HL-60 (cell line): ENCODE measurements around the gene OR6C76.

Experiments used
- DNase-seq, 2 experiments: peaks; one replicate each; pipeline ENCODE4 v3.0.0-alpha.2; 2010 to 2020; ENCODE audit warnings: low read depth in 1 of 2, low spot score in 1 of 2
- H3K27ac ChIP-seq: fragments of 250-450 bp; sonication (Bioruptor Pico); replicated peaks from 2 replicates; pipeline ENCODE4 v1.5.1; 2020; ENCODE audit warnings: mild to moderate bottlenecking, moderate library complexity
- H3K27me3 ChIP-seq: fragments of 250-450 bp; sonication (Bioruptor Pico); 2 replicates; pipeline ENCODE4 v1.5.1; 2021; ENCODE audit warnings: mild to moderate bottlenecking, moderate library complexity; ENCODE audit not compliant: insufficient read depth, poor library complexity, severe bottlenecking
- H3K4me3 ChIP-seq: replicated peaks from 2 replicates; pipeline ENCODE4 v1.5.1; 2011; ENCODE audit warnings: mild to moderate bottlenecking, control low read depth, low read length; ENCODE audit not compliant: insufficient read depth
- GABPA ChIP-seq: IDR thresholded peaks from 2 replicates; pipeline ENCODE4 v1.6.1; 2012; ENCODE audit warnings: low read depth
- POLR2AphosphoS5 ChIP-seq: IDR thresholded peaks from 2 replicates; pipeline ENCODE4 v1.6.1; 2012; ENCODE audit warnings: low read depth
- SPI1 ChIP-seq: IDR thresholded peaks from 2 replicates; pipeline ENCODE4 v1.6.1; 2012; ENCODE audit warnings: low read depth, mild to moderate bottlenecking, borderline replicate concordance
- long read RNA-seq: library from polyadenylated mRNA; unstranded; transcript quantifications from one replicate; pipeline ENCODE4 v2.0.0, GENCODE V29; 2020
- TF ChIP-seq, protein P1 (sequence below): IDR thresholded peaks from one replicate; pipeline ENCODE4 v1.5.1; 2011; ENCODE audit warnings: low read length, control low read depth, inconsistent platforms; ENCODE audit not compliant: insufficient read depth
- TF ChIP-seq, protein P2 (sequence below): IDR thresholded peaks from 2 replicates; pipeline ENCODE4 v1.6.1; 2012; ENCODE audit warnings: low read depth; ENCODE audit not compliant: insufficient replicate concordance

Gene OR6C76
- long read RNA-seq, result 0 reads

DNA sequence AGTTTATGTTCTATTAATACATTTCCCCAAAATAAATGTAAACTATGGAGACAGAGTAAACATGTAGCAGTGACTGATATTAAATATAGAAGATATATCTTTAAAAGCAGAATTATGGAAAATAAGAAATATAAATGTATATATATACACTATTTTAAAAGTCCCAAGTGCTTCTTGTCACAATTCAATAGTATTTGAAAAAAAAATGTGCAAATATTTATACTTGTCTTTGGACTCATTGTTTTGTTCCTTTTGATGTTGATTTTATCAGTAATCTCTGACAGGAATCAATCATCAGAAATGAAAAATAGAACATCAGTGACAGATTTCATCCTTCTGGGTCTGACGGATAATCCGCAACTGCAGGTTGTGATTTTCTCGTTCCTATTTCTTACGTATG is at the start of gene OR6C76:
Gene OR6C76, plus strand, starts transcription at position 301 of the 400 bp plus-strand sequence. Its CDS starts 0 bp downstream, at position 301.
- TF ChIP-seq, protein P1, sequence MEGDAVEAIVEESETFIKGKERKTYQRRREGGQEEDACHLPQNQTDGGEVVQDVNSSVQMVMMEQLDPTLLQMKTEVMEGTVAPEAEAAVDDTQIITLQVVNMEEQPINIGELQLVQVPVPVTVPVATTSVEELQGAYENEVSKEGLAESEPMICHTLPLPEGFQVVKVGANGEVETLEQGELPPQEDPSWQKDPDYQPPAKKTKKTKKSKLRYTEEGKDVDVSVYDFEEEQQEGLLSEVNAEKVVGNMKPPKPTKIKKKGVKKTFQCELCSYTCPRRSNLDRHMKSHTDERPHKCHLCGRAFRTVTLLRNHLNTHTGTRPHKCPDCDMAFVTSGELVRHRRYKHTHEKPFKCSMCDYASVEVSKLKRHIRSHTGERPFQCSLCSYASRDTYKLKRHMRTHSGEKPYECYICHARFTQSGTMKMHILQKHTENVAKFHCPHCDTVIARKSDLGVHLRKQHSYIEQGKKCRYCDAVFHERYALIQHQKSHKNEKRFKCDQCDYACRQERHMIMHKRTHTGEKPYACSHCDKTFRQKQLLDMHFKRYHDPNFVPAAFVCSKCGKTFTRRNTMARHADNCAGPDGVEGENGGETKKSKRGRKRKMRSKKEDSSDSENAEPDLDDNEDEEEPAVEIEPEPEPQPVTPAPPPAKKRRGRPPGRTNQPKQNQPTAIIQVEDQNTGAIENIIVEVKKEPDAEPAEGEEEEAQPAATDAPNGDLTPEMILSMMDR, result no peak
- TF ChIP-seq SPI1 (no peak), POLR2AphosphoS5 (no peak), GABPA (no peak)
- TF ChIP-seq, protein P2, sequence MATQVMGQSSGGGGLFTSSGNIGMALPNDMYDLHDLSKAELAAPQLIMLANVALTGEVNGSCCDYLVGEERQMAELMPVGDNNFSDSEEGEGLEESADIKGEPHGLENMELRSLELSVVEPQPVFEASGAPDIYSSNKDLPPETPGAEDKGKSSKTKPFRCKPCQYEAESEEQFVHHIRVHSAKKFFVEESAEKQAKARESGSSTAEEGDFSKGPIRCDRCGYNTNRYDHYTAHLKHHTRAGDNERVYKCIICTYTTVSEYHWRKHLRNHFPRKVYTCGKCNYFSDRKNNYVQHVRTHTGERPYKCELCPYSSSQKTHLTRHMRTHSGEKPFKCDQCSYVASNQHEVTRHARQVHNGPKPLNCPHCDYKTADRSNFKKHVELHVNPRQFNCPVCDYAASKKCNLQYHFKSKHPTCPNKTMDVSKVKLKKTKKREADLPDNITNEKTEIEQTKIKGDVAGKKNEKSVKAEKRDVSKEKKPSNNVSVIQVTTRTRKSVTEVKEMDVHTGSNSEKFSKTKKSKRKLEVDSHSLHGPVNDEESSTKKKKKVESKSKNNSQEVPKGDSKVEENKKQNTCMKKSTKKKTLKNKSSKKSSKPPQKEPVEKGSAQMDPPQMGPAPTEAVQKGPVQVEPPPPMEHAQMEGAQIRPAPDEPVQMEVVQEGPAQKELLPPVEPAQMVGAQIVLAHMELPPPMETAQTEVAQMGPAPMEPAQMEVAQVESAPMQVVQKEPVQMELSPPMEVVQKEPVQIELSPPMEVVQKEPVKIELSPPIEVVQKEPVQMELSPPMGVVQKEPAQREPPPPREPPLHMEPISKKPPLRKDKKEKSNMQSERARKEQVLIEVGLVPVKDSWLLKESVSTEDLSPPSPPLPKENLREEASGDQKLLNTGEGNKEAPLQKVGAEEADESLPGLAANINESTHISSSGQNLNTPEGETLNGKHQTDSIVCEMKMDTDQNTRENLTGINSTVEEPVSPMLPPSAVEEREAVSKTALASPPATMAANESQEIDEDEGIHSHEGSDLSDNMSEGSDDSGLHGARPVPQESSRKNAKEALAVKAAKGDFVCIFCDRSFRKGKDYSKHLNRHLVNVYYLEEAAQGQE, result no peak
- no peaks in the 10 kb centered on the region for H3K27me3 ChIP-seq
- H3K4me3 ChIP-seq, result no peak within 1 kb of the TSS
- DNase-seq, result no peak
- H3K27ac ChIP-seq, result no peak within 1 kb of the TSS

DNA sequence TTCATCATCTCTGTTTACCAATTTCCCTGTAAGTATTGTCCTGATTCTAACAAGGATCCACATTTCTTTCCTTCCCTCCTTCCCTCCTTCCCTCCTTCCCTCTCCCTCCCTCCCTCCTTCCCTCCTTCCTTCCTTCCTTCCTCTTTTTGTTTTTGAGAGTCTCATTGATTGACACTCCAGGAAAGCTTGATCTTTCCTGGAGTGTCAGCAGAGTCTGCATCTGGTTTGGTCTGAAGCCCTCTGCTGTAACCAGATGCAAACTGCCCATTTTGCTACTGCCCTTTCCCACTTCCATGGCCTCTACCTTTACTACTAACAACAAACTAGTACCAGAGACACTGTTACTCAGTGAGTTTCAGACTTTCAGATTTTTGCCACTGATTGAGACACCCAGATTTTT is 40.2 kb upstream of the OR6C76 start:
- no peak overlapping the region for H3K4me3 ChIP-seq
- H3K27ac ChIP-seq, result no peak overlapping the region
- no peak for DNase-seq
- no peaks in the 10 kb centered on the region for H3K27me3 ChIP-seq
- TF ChIP-seq SPI1 (no peak), POLR2AphosphoS5 (no peak), GABPA (no peak)
- TF ChIP-seq, protein P1, result no peak
- TF ChIP-seq, protein P2, result no peak

DNA sequence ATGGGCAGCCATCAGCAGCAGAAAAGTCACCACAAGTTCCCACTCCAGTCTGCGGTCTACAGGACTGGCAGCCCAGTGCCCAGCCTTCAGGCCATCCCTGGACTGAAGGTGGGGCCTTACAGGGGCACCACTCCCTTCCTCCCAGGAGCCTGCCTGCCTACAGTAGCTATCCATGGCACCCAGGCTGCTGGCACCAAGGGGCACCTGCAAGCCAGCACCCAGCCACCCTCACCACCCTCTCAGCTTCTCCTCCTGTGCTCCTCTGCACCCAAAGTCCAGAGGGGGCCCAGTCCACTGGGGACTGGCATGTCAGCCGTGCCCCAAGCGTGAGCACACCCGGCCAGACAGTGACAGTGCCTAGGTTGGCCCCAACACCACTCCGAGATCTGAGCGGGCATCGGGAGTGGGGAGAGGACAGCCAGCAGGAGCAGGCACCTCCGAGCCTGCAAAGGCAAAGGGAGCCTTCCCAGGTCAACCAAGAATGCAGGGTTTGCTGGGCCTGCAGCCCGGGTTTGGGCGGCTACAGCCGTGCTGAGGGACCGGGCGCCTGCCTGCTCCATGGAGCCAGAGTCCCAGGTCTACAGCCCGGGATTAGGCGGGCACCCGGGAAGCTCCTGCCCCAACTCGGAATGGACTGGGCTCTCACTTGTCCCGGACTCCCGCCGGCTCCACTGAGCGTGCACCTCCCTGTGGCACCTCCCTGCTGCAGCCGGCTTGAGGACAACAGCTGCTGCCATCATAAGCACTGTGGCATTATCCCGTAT is 33.8 kb upstream of the OR6C76 start:
- no peak for DNase-seq
- no peak overlapping the region for H3K4me3 ChIP-seq
- TF ChIP-seq SPI1, result no peak
- TF ChIP-seq, protein P2, result no peak
- TF ChIP-seq, protein P1, result no peak
- TF ChIP-seq GABPA, result no peak
- TF ChIP-seq POLR2AphosphoS5, result no peak
- no peaks in the 10 kb centered on the region for H3K27me3 ChIP-seq
- H3K27ac ChIP-seq, result no peak overlapping the region
